Stimulated activated CD8-positive, alpha-beta memory T cell treated with anti-CD3 and anti-CD28 coated beads, Interleukin-12 subunit alpha, Interleukin-12 subunit beta, amount 100 ng/mL, for 4 hours (primary cell): ENCODE measurements around the gene HMGCL.
"Not testable (repeated sequence)": the region's sequence is repeated elsewhere in the genome, so short reads cannot be mapped to it uniquely, and the experiment has no call there.

Experiments
- DNase-seq: peaks from one replicate; pipeline ENCODE4 v3.0.0-alpha.2; 2020; ENCODE audit warnings: low read depth

Gene HMGCL

DNA sequence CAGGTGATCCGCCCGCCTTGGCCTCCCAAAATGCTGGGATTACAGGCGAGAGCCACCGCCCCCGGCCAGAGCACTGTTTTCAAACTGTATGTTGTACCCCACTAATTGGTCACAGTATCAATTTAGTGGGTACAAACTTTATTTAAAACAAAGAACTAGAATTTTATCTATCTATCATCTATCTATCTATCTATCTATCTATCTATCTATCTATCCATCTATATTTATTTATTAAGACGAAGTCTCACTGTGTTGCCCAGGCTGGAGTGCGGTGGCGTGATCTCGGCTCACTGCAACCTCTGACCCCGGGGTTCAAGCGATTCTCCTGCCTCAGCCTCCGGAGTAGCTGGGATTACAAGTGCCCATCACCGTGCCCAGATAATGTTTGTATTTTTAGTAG lies 1.4 kb upstream of the HMGCL start:
- DNase-seq, result not testable (repeated sequence)

DNA sequence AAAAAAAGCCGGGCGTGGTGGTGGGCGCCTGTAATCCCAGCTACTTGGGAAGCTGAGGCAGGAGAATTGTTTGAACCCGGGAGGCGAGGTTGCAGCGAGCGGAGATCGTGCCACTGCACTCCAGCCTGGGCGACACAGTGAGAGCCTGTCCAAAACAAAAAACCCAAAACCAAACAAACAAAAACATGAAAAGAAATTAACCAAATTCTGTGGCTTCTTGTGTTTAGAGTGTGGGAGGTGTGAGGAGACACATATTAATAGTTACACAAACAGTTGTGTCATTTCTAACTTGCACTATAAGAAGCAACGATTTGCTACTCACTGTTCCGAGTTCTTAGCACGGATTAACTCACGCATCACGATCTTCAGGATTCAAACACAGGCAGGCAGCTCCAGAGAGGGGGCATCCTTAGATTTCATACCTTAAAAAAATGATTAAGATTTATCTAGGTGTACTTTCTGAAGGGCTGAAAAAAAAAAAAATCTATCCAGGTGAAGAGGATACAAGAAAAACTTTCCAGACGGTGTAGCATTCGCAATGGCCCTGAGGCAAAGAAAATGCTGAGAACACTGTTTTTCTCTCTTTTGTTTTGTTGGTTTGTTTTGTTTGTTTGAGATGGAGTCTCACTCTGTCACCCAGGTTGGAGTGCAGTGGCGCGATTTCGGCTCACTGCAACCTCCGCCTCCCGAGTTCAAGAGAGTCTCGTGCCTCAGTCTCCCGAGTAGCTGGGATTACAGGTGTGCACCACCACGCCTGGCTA lies 713 bp upstream of the HMGCL start:
- DNase-seq, result no peak

DNA sequence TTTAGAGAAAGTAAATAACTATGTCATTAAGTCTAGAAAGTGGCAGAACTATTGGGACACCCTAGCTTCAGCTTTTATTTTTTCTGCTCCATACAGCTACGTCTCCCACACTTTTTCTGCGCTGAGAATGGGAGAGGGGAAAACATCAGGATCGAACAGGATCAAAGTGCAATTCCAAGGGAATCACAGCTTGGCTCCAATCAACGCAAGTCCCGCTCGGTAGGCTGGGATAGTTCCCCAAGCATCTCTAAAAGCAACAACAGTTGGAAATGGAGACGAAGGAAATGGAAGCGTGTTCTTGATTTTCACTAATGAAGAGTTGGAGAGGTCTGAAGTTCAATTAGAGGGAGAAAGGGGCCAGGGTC lies 536 bp downstream of the HMGCL start:
- no peak for DNase-seq

DNA sequence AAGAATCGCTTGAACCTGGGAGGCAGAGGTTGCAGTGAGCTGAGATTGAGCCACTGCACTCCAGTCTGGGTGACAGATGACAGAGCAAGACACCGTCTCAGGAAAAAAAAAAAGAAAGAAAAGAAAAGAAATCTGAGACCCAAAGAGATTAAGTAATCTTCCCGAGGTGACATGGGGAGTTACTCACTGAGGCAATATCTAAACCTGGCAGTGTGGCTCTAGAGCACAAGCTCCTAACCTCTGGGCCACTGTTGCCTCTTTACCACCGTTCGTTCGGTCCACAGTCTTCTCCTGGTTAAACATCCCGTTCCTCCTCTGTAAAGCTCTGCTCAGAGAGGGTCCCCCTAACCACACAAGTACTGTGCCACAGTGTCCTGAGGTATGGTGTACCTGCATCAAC lies 1.5 kb downstream of the HMGCL start:
- DNase-seq, result no peak

DNA sequence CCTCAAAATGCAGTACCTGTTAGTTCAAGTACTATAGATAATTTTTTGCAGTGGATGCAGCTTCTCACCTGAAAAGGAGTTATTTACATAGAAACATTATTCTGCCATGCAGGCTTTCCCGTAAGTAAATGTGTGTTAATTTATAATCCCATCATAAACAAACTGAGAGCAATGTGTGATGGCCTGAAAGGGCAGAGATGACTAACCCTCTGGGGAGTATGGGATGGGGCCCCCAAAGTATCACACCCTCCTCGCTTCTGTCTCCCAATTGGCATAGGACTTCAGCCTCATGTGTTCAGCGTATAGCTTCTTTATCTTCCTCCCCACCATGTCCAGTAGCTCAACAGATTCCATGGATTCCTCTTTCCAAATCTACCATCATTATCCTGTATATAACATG lies 7.6 kb downstream of the HMGCL start:
- no peak for DNase-seq

DNA sequence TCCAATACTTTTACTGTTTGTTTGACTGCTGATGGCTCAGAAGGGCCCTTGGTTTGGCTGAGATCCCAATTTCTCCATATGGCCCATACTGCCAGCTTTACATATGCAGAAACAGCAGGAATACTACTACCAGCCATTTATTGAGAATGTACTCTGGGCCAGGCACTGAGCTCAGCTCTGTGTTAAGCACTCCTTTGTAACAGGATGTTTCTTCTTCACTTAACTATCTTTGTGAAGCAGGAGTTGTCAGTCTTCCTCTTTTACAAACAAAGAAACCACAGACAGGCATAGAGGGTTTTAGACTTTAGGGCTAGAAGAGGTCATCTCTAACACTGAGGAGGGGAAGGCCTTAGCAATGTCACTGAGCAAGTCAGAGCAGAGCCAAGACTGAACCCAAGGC lies 8.3 kb downstream of the HMGCL start:
- no peak for DNase-seq

DNA sequence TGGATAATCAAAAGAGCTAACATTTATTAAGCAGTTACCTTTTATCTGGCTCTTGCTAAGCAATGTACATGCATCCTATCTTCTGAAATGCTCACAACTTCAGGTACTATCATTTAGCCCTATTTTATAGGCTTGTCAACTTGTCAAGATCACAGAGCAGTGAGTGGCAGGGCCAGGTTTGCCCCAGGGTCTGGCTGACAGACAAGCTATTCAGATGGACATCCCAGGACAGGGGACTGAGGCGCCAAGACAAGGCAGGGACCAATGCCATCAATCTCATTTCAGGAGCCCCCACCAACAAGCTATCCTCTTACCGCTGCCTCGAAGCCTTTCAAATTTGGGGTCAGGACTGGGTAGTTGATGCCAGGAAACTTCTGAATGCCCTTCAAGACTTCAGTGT lies 8.9 kb downstream of the HMGCL start:
- DNase-seq, result no peak

DNA sequence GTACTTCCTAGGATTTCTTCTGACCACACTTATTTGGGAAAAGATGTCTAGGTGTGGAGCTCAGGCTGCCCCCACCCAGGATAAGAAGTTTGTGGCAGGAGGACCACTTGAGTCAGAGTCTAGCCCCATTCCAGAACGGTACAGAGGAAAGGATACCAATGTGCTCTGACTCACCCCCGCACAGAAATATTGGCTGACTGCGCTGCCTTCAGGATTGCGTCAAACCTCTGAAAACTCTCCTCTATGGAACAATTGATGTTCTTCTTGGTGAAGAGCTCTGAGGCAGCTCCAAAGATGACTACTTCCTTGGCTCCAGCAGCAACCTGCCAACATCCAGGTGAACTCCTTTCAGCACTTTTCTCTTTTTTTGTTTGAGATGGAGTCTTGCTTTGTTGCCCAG lies 11.2 kb downstream of the HMGCL start:
- no peak for DNase-seq

DNA sequence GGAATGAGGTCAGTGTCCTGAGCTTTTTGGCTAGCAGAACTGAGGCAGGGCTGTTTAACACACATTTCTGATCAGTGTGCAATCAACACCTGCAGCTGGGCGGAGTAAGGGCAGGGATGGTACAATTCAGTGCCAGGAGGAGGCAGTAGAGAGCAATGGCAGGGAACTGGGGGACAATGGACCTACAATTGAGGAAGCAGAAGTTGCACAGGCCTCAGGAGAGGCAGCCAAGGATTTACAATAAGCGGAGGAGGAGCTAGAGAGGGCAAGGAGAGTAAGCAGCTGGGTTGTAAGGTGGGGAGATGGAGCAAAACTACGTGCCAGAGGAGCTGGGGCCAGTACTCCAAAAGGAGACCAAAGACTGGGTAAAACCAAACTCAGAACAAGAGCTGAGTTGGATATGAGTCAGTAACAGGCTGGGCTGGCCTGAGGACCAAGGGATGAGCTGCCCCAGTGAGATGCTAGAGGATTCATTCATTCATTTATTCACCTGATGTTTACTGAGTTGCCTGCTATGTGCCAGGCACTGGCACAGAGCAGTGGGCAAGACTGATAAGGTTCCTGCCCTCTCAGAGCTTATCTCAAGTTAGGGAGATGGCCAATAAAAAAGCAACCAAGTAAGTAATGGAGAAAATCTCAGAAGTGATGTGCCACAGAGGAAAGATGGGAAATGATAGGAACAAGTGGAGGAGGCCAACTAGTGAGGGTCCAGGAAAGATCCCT lies 14.2 kb downstream of the HMGCL start:
- DNase-seq, result no peak

DNA sequence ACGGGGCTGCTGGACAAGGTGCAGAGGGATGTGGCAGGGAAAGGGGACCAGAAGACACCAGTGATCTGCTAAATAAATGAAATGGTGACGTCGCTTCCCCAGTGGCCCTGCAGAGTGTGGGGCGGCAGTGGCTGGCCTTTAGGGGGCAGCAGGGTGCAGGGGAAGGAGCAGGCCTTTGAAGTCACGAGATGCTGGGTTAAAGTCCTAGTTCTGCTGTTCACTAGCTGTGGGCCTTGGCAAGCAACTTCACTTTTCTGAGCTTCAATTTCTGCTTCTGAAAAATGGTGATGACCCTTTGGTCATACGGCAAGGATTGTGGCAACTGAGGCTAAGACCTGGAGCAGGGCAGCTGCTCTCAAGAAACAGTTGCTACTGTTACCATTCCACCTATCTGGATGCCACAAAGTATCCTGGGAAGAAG lies 15.5 kb downstream of the HMGCL start:
- peak; percentile 59 for DNase-seq

DNA sequence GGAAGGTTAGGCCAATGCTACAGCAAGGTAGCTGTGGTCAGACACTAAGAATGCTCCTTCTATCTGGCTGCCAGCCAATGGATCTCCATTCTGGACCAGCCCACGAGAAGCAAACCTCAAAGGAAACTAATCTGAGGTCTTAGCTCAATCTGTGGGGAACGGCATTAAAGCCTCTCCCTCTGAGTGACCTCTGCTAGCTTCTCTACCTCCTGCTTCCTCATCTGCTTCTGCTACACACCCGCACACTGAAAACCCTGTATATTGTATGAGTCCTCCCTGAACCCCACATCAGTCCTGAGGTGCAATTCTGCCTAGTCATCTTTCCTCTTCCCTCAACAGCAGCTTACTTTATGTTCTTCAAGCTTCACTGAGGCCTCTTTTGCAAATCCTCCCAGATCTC lies 17.8 kb downstream of the HMGCL start:
- no peak for DNase-seq

DNA sequence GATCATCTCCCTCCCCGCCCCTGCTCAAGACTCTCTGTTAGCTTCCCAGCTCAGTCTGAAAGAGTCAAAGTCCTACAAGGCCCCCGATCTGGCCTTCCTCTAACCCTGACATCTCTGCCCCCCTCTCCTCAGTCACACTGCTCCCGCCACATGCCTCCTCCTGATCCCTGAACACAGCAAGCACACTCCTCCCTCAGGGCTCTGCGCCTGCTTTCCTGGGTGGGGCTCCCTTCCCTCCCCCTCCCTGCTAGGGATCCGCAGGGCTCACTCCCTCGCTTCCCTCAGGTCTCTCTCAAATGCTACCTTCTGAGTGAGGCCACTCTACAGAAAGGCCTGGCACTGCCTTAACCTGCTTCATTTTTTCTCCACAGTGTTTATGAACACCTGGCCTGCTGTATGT lies 18.9 kb downstream of the HMGCL start:
- no peak for DNase-seq

DNA sequence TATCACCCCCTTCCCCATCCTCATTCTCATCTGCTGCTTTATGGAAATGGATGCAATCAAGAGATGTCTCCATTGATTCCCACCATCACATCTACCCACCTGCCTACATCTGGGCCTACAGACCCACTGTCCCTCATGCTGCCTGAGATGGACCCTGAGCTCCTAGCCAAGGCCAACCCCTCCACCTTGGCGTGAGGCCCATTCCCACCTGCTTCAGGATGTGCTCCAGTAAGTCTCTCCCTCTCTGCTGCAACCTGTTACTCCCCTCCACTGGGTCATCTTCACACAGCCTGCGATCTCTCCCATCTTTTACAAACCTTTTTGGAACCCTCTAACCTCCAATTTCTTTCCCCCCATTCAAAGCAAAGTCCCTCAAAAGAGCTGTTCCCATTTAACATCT lies 20.2 kb downstream of the HMGCL start:
- no peak for DNase-seq

DNA sequence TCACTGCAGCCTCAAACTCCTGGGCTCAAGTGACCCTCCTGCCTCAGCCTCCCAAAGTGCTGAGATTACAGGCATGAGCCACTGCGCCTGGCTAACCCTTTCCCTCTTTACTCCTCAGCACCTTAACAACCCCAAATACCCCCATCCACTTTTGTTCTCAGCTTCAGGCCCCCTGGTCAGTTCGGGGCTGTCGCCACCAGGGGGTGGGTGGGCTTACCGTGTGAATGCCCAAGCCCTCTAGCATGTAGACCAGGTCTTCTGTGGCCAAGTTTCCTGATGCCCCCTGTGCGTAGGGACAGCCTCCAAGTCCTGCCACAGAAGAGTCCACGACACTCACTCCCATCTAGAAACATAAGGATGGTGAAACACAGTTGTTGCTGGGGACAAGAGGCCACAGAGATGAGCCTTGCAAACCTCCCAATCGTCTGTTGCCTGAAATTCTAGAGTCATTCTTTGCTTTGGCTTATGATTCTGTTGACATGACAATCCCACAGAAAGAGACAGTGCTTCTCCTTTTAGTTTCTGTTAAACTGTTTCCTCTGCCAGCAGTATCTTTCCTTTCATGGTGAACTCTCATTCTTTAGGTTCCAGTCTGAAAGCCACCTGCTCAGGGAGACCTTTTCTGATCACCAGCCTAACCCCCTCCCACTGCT lies 20.9 kb downstream of the HMGCL start:
- DNase-seq, result no peak

DNA sequence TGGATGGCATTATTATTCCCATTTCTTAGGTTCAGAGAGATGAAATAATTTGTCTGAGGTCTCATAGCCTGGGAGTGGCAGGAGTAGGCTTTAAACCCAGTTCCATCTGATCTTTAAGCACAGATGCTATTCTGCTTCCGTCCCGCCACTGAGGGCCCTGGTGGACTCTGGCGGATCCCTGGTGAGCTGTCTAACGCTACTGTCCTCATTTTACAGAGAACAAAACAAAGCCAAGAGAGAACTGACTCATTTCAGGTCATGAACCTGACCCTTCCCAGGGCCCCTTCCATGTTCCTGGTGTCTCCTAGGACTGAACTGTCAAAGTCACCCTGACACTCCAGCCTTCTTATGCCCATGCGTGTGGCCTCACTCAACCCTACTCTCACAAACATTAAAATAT lies 21.6 kb downstream of the HMGCL start:
- DNase-seq, result no peak

DNA sequence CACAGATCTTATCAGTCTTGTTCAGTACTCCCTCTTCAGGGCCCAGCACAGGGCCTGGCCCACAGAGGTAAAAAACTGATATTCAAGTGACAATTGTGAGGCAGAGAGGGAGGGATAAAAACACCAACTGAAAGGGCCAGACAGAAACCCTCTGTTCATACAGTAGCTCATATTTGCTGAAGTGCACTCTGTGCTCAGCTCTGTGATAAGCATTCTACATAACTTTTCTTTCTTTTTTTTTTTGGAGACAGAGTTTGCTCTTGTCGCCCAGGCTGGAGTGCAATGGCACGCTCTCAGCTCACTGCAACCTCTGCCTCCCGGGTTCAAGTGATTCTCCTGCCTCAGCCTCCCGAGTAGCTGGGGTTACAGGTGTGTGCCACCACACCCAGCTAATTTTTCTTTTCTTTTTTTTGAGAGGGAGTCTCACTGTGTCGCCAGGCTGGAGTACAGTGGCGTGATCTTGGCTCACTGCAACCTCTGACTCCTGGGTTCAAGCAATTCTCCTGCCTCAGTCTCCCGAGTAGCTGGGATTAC lies 22.4 kb downstream of the HMGCL start:
- not testable (repeated sequence) for DNase-seq

DNA sequence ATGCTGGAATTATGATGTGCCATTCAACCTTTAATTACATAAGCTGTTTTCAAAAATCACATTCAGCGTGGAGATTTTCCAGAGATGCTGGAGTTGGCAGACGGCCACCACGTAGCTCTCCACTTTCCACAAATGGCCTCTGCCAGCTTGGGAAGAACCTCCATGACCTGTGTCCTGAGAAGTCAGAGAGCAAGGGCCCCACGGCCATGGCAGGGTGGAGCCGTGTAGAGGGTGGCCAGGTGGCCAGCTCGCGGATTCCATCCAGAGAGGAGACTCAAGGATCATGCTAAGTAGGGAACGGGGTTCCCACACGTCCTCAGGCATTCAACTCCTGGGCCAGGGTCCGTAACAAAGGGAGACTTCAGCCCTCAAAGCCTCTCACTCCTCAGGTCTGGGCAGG lies 23.4 kb downstream of the HMGCL start:
- no peak for DNase-seq

DNA sequence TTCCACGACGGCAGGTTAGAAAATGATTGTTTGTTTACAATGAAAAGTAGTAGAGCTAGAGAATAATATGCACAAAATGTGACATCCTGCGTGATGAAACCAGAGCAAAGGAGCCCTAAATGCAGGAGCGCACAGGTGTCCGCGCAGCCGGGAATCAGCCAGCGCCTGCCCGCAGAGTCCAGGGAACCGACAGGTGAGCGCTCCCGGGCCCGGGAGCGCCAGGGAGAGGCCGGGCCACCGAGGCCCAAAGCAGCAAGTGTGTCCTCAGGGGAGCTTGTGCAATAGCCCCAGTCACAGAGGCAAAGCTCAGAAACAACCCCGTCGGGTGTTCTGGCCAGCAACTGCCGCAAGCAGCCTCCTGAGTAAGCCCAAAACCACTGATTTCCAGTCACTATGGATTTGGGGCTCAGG lies 23.9 kb downstream of the HMGCL start:
- DNase-seq, result no peak

DNA sequence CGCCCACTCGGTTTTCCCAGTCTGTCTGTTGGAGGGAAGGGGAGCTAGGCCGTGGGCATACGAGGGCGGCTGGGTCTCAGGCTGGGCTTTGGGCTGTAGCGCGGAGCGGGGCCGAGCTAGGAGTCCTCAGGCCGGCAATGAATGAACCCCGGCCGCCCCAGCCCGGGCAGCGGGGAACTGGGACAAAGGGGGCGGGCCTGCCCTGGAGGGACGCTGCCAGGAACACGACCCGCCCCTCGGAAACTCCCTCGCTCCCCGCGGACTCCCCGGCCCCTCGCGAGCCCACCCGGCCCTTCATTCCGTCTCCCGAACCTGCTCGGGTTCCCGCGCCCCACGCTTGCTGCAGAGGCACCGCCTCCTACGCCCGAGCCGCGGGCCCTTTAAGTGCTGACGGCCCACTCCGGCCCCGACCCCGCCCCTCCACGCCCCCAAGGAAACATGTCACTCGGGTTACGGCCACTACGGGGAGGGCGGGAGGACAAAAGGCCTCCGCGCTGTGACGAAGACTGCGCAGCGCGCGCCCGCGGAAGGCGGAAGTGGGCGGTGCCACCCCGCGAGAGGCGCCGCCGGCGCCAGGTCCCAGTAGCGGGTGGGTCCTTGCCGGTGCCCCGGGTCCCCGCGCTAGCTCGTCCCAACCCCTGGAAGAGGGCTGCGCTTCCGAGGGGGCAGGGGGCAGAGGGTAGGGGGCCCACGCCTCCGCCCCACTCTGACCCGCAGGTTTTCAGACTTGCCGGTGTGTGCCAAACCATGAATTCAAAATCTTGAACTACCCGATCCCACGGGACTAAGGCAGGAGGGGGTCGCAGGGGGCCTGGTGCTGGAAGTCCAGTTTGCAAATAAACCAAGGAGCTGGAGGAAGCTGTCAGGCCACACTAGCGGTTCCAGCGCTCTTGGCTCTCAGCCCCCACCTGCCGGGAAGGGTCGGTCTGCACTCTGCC lies 24.6 kb downstream of the HMGCL start, which contains the start of gene GALE:
TSS of gene GALE (minus strand) at position 355 of the 938 bp plus-strand sequence. CDS start 1,747 bp downstream, outside the sequence.
- peak; percentile 97 for DNase-seq

DNA sequence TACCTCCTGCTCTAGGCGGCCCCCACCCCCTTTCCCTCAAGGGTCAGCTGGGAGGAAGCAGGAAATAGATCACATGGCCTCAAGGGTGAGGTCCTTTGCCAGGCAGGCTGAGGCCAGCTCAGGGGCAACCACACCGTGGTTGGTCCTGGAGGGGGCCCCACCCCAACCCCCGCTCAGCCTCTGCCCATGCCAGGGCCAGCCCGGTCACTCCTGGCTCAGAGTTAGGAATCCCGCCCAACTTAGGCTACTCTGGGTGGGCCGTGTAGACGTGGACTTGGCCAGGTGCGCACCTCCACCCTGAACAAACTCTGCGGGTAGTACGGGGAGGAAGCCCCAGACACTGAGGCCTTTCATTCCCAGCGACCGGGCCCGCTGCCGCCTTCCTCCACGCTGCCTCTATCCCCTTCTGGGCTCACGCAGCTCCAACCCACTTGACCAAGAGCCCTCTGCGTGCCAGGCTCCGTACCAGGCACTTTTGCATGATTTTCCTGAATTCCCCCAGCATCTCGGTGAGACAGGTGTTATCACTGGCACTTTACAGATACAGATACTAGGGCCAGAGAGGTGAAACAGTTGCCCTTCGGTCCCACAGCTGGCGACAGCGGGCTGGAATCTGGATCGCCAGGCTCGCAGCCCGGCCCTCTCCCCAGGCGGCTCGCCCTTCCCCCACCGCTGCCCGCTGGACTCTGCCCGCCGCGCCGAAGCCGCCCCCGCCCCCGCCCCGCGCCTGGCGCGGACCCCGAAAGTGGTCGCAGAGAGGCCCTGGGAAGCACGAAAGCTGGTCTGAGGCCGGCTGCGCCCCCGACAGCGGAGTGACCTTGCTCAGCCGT lies 25.4 kb downstream of the HMGCL start:
- DNase-seq, result no peak

DNA sequence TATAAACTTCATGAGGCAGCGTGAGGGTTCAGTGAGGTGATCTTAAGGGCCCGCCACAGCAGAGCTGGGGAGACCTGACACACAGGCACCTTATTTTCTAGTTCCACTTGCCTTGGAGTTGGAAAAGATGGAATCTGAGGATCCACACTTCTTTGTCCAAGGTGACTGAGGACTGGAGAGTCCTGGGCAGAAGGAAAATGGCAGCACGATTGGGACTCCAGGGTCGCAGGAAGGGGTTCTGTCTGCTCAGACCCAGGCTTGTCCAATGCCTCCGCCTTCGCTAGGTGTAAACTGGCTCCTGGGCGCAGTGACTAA lies 26.0 kb downstream of the HMGCL start:
- DNase-seq, result no peak
